ENCODE measurements around the gene KRT79.

GRCh38 chr12:52772188-52772587 is 61.9 kb downstream of the KRT79 start:
- no peak for TF ChIP-seq POLR2AphosphoS5 (IDR thresholded peaks at IDR 0.05)
- no peak for TF ChIP-seq CTCF (IDR thresholded peaks at IDR 0.05)
- no peak for TF ChIP-seq EP300 (IDR thresholded peaks at IDR 0.05)
